Right lobe of liver (tissue), 6 donors: ENCODE results near the gene MYLK. TPM values are rescaled to one million over a fixed set of nuclear protein-coding genes. Genes with fewer than 3 reads are reported as not detected.
A peak's percentile ranks its signal among the peaks of the same experiment; 100 is the strongest.

Experiments used
- ATAC-seq, 4 donors: fragments of 200-7000 bp; cut with Tn5 transposase; one replicate each; pipeline ENCODE4 v1.9.1; 2020; ENCODE audit warnings: mild to moderate bottlenecking in 4 of 4, moderate library complexity in 4 of 4
- DNase-seq, 3 donors: peaks; one replicate each; pipeline ENCODE4 v3.0.0-alpha.2; 2020
- H3K27ac ChIP-seq, 3 donors: fragments of 200-600 bp; one replicate each; pipeline ENCODE4 v1.8.0; 2022
- H3K27me3 ChIP-seq, 2 donors: fragments of 200-600 bp; one replicate each; pipeline ENCODE4 v1.8.0; 2022
- H3K36me3 ChIP-seq, 4 donors: fragments of 200-600 bp; sonication (generic) in 1 of 4; one replicate each; pipeline versions ENCODE4 v1.5.1 to v1.8.0; 2017 to 2022; ENCODE audit warnings: control low read depth in 1 of 4
- H3K4me1 ChIP-seq, 4 donors: fragments of 200-600 bp; sonication (generic) in 1 of 4; one replicate each; pipeline versions ENCODE4 v1.5.1 to v1.8.0; 2017 to 2022; ENCODE audit warnings: control low read depth in 1 of 4
- H3K4me3 ChIP-seq, 3 donors: fragments of 200-600 bp; one replicate each; pipeline ENCODE4 v1.8.0; 2022
- H3K9me3 ChIP-seq, 4 donors: fragments of 200-600 bp; sonication (generic) in 1 of 4; one replicate each; pipeline versions ENCODE4 v1.5.1 to v1.8.0; 2017 to 2022; ENCODE audit warnings: control low read depth in 1 of 4
- CTCF ChIP-seq, 4 donors: fragments of 200-600 bp in 3 of 4; fragments of 450-650 bp in 1 of 4; IDR thresholded peaks; one replicate each; pipeline versions ENCODE4 v1.5.1 to v1.8.0; 2016 to 2022; ENCODE audit warnings: antibody characterized with exemption in 4 of 4, mild to moderate bottlenecking in 2 of 4
- POLR2A ChIP-seq: fragments of 450-650 bp; IDR thresholded peaks from one replicate; pipeline ENCODE4 v1.6.1; 2017; ENCODE audit warnings: antibody characterized with exemption, mild to moderate bottlenecking
- WGBS: methylation state at CpG from one replicate; pipeline ENCODE4 v1.1.6; 2018; ENCODE audit warnings: low coverage, low lambda C conversion rate; ENCODE audit not compliant: insufficient coverage; ENCODE audit errors: missing lambda C conversion rate; 5-methylcytosine and 5-hydroxymethylcytosine counted together
- intact Hi-C, 2 donors: fragments of 100-400 bp; cut with DNase I; formaldehyde crosslinking; loops; one replicate each; pipeline versions ENCODE4 v1.11.2 to v1.14.1; 2022
- total RNA-seq, 6 experiments: library from RNA; depleted of rRNA in 2 of 6; stranded (reverse); fragments of >200 nt in 2 of 6; fragmentation: NEBNext Ultra II Directional in 3 of 6; extraction: Animal tissue kit (Norgen Biotek cat#: 25700) in 3 of 6; gene quantifications; one replicate each; pipeline versions ENCODE4 v1.1.0 to v1.2.4, GENCODE V29; 2016 to 2023
- donor health status: DM: no; HTN: yes; CAD: no.
- donor health status: DM: no; HTN: no; CAD: no.
- donor health status: DM: no; HTN: no; CAD: no.
- donor health status: DM: no; HTN: yes; CAD: no.
- donor health status: DM: no; HTN: yes; CAD: no.

Gene MYLK
- total RNA-seq, 6 experiments from 2014 or later: 61.1 to 146 (median 97.8) TPM

GRCh38 chr3:123679712-123680386 lies 204.3 kb downstream of the MYLK start:
- Histone ChIP-seq H3K36me3 (peaks cover 0 to 66% (median 14%) of the 10 kb centered on the region in 4 donors), H3K27ac (no peak overlapping the region), H3K27me3 (no peaks in the 10 kb centered on the region), H3K4me1 (no peaks in the 10 kb centered on the region), H3K4me3 (no peak overlapping the region), H3K9me3 (no peaks in the 10 kb centered on the region)
- intact Hi-C loops: no loop called here
- peak in 2 of 4 donors; percentile 7 to 20 for ATAC-seq
- TF ChIP-seq CTCF (IDR thresholded peaks at IDR 0.05) (no peak), POLR2A (no peak)
- 50% methylated on average over 1 of the region's 8 CpGs for WGBS
- no peak for DNase-seq

- Histone ChIP-seq H3K27me3 (no peaks in the 10 kb centered on the region), H3K36me3 (peaks cover 0 to 51% (median 8%) of the 10 kb centered on the region in 4 donors), H3K4me3 (no peak overlapping the region), H3K9me3 (no peaks in the 10 kb centered on the region), H3K4me1 (peaks cover 0 to 9% (median 4%) of the 10 kb centered on the region in 4 donors), H3K27ac (no peak overlapping the region)
- ATAC-seq (peak in 1 of 4 donors; percentile 11), DNase-seq (no peak)
- TF ChIP-seq CTCF (IDR thresholded peaks at IDR 0.05) (no peak), POLR2A (no peak)
- intact Hi-C loops: no loop called here
- WGBS: 60% methylated on average over 5 of the region's 8 CpGs
These were observed 206.0 kb downstream of the MYLK start for GRCh38 chr3:123678108-123678511.

GRCh38 chr3:123672429-123673146 lies 211.5 kb downstream of the MYLK start:
- WGBS: 52% methylated on average over 3 of the region's 3 CpGs
- ATAC-seq: peak in 3 of 4 donors; percentile 15 to 64 (median 24)
- H3K9me3 ChIP-seq: no peaks in the 10 kb centered on the region
- H3K27ac ChIP-seq: no peak overlapping the region
- no peak overlapping the region for H3K4me3 ChIP-seq
- H3K36me3 ChIP-seq: peaks cover 0 to 36% (median 0%) of the 10 kb centered on the region in 4 donors
- H3K4me1 ChIP-seq: peaks cover 0 to 19% (median 8%) of the 10 kb centered on the region in 4 donors
- no peak for DNase-seq
- TF ChIP-seq CTCF (IDR thresholded peaks at IDR 0.05) (no peak), POLR2A (no peak)
- H3K27me3 ChIP-seq: no peaks in the 10 kb centered on the region
- intact Hi-C loops: no loop called here

GRCh38 chr3:123670743-123671142 lies 213.4 kb downstream of the MYLK start:
- 73% methylated on average over 2 of the region's 3 CpGs for WGBS
- intact Hi-C loops: no loop called here
- DNase-seq: no peak
- no peaks in the 10 kb centered on the region for H3K9me3 ChIP-seq
- H3K36me3 ChIP-seq: peaks cover 0 to 40% (median 4%) of the 10 kb centered on the region in 4 donors
- H3K27ac ChIP-seq: no peak overlapping the region
- H3K27me3 ChIP-seq: no peaks in the 10 kb centered on the region
- no peak for ATAC-seq
- TF ChIP-seq CTCF (IDR thresholded peaks at IDR 0.05) (no peak), POLR2A (no peak)
- peaks cover 0 to 19% (median 8%) of the 10 kb centered on the region in 4 donors for H3K4me1 ChIP-seq
- no peak overlapping the region for H3K4me3 ChIP-seq
